PC-9 (cell line): Measurements from ENCODE around the gene STARD7.

Experiments used
- CTCF ChIP-seq: fragments of 200-600 bp; sonication (generic); conservative IDR thresholded peaks from 2 replicates; pipeline ENCODE4 v1.6.1; 2017; ENCODE audit warnings: mixed run types, antibody characterized with exemption, mild to moderate bottlenecking, moderate library complexity
- EZH2 ChIP-seq: fragments of 200-600 bp; sonication (generic); IDR thresholded peaks from 2 replicates; pipeline ENCODE4 v1.8.0; 2017; ENCODE audit warnings: antibody characterized with exemption, low read depth

- TF ChIP-seq CTCF (no peak), EZH2 (no peak)
Observed at GRCh38 chr2:96204836-96205624, 3.6 kb downstream of the STARD7 start.
